Cardiac septum (tissue), 1 donor: ENCODE measurements around the gene GTF2I. TPM values are rescaled to one million over a fixed set of nuclear protein-coding genes. Genes with fewer than 3 reads are reported as not detected.
"Not testable (repeated sequence)": the region's sequence is repeated elsewhere in the genome, so short reads cannot be mapped to it uniquely, and the experiment has no call there.

ENCODE experiments used
- DNase-seq: peaks from one replicate; pipeline ENCODE4 v3.0.0-alpha.2; 2020; ENCODE audit warnings: low spot score
- intact Hi-C: fragments of 100-400 bp; cut with DNase I; formaldehyde crosslinking; loops from one replicate; pipeline ENCODE4 v1.14.0; 2022
- total RNA-seq: library from RNA; stranded (reverse); fragmentation: NEBNext Ultra II Directional; extraction: Animal tissue kit (Norgen Biotek cat#: 25700); gene quantifications from one replicate; pipeline ENCODE4 v1.2.1, GENCODE V29; 2021
- donor health status: DM: no; HTN: no; CAD: no.

The GTF2I gene
- total RNA-seq, 1 donor from 2014 or later: 134 TPM

- intact Hi-C loops: no loop called here
- no peak for DNase-seq
Observed at GRCh38 chr7:74655768-74656440, 1.6 kb upstream of the GTF2I start.

- intact Hi-C loops: no loop called here
- DNase-seq: no peak
Observed at GRCh38 chr7:74656441-74656836, 1.1 kb upstream of the GTF2I start.

- intact Hi-C loops: no loop called here
- DNase-seq: peak; percentile 99
Observed at GRCh38 chr7:74656837-74657691, 454 bp upstream of the GTF2I start.

- intact Hi-C loops: no loop called here
- DNase-seq: peak; percentile 95
Observed at GRCh38 chr7:74658178-74659004, 873 bp downstream of the GTF2I start.

GRCh38 chr7:74660202-74660601 is 2.7 kb downstream of the GTF2I start:
- not testable (repeated sequence) for DNase-seq
- intact Hi-C loops: loop anchor here (10.0 kb wide), 1 partner anchor 55 kb away; no protein-coding TSS in a partner anchor

- intact Hi-C loops: loop anchor here (10.0 kb wide), 1 partner anchor 53 kb away; no protein-coding TSS in a partner anchor
- DNase-seq: peak; percentile 29
Observed at GRCh38 chr7:74661836-74662794, 4.6 kb downstream of the GTF2I start.

- DNase-seq: peak; percentile 46
- intact Hi-C loops: loop anchor here (10.0 kb wide), 1 partner anchor 49 kb away; no protein-coding TSS in a partner anchor
Observed at GRCh38 chr7:74665296-74665938, 7.9 kb downstream of the GTF2I start.

- DNase-seq: peak; percentile 22
- intact Hi-C loops: loop anchor here (10.0 kb wide), 1 partner anchor 48 kb away; no protein-coding TSS in a partner anchor
Observed at GRCh38 chr7:74667013-74667412, 9.5 kb downstream of the GTF2I start.

GRCh38 chr7:74667520-74667919 is 10.0 kb downstream of the GTF2I start:
- intact Hi-C loops: loop anchor here (10.0 kb wide), 1 partner anchor 47 kb away; no protein-coding TSS in a partner anchor
- peak; percentile 46 for DNase-seq

- intact Hi-C loops: no loop called here
- DNase-seq: no peak
Observed at GRCh38 chr7:74671602-74672001, 14.1 kb downstream of the GTF2I start.

GRCh38 chr7:74672343-74672915 is 14.9 kb downstream of the GTF2I start:
- DNase-seq: no peak
- intact Hi-C loops: no loop called here

- no peak for DNase-seq
- intact Hi-C loops: no loop called here
Observed at GRCh38 chr7:74674166-74674565, 16.6 kb downstream of the GTF2I start.

- no peak for DNase-seq
- intact Hi-C loops: no loop called here
Observed at GRCh38 chr7:74682829-74683228, 25.3 kb downstream of the GTF2I start.

- DNase-seq: no peak
- intact Hi-C loops: no loop called here
Observed at GRCh38 chr7:74683799-74684198, 26.3 kb downstream of the GTF2I start.

- intact Hi-C loops: no loop called here
- DNase-seq: no peak
Observed at GRCh38 chr7:74684473-74684872, 27.0 kb downstream of the GTF2I start.

GRCh38 chr7:74684921-74685320 is 27.4 kb downstream of the GTF2I start:
- intact Hi-C loops: no loop called here
- no peak for DNase-seq

GRCh38 chr7:74690474-74690873 is 33.0 kb downstream of the GTF2I start:
- intact Hi-C loops: no loop called here
- no peak for DNase-seq

GRCh38 chr7:74704419-74704818 is 46.9 kb downstream of the GTF2I start:
- DNase-seq, intact Hi-C loops: not testable (repeated sequence)
